ENCODE results near the gene CYP2C19. TPM values are rescaled to one million over a fixed set of nuclear protein-coding genes. Genes with fewer than 3 reads are reported as not detected.

The CYP2C19 gene
- total and polyA plus RNA-seq, 2 of the 4 experiments (the other 2 are of a cell fraction), result not detected

DNA sequence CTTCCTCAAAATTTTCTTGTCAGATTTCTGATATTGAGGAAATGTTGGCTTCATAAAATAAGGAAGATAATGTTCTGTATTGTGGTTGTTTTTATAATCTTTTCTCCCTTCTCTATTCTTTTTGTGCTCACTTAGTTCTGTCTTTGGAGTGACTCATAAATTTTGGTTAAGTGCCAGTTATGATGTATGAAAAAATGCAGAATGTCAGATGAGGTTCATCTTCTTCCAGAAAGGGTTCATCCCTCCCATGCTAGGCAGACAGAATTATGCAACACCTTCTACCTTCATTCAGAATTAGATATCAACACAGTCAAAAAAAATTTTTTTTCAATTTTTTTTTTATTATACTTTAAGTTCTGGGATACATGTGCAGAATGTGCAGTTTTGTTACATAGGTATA is 36.6 kb upstream of the CYP2C19 start:
- DNase-seq, result no peak
- BruUV-seq (replicated peaks), result no TSS peak
- H4K91ac ChIP-seq (ENCODE audit: insufficient read depth, low read depth, low read length), result no peak overlapping the region

More for the DNA sequence above, 36.6 kb upstream of the CYP2C19 start:
- H3K18ac ChIP-seq (ENCODE audit: low read depth, low read length), result no peak overlapping the region
- H3K4ac ChIP-seq (ENCODE audit: low read depth, low read length), result no peak overlapping the region
- H3K14ac ChIP-seq (replicated peaks; ENCODE audit: low read depth, low read length), result no peak overlapping the region
- H3K4me2 ChIP-seq (ENCODE audit: low read depth, low read length), result no peak overlapping the region
- H3K27ac ChIP-seq (ENCODE audit: insufficient read depth, low read length), result no peak overlapping the region
- H3K79me1 ChIP-seq (ENCODE audit: low read depth in 1 of 2, low read length in 2 of 2), result no peaks in the 10 kb centered on the region
- in situ Hi-C loops (cut with MboI; ENCODE audit: low sequenced_read_pairs) (no loop called here), dilution Hi-C loops (cut with HindIII; ENCODE audit: low sequenced_read_pairs, unreplicated experiment) (no loop called here), intact Hi-C loops (cut with micrococcal nuclease) (no loop called here)
- no peak overlapping the region for H3K56ac ChIP-seq (ENCODE audit: extremely low read depth, insufficient read depth, low read length)
- no peak overlapping the region for H2AK5ac ChIP-seq (ENCODE audit: low read depth, low read length)
- no peak overlapping the region for H2BK20ac ChIP-seq (ENCODE audit: low read depth, low read length)
- ChIA-PET POLR2A (ENCODE audit: unreplicated experiment) (no interaction called here), CTCF (no interaction called here)
- H2AK9ac ChIP-seq (replicated peaks; ENCODE audit: low read depth, low read length, poor library complexity), result no peak overlapping the region
- H2BK5ac ChIP-seq (ENCODE audit: low read depth, low read length, poor library complexity, severe bottlenecking), result no peak overlapping the region
- no peaks in the 10 kb centered on the region for H3K27me3 ChIP-seq (ENCODE audit: control insufficient read depth, insufficient read depth, low read length)
- TF ChIP-seq NFE2L2 (IDR thresholded peaks at IDR 0.05; ENCODE audit: low read depth, low read length) (no peak), CHD1 (IDR thresholded peaks at IDR 0.05; ENCODE audit: low read depth, low read length) (no peak), MAZ (IDR thresholded peaks at IDR 0.05; ENCODE audit: borderline replicate concordance, low read depth, low read length) (no peak)
- TF ChIP-seq, protein P1, sequence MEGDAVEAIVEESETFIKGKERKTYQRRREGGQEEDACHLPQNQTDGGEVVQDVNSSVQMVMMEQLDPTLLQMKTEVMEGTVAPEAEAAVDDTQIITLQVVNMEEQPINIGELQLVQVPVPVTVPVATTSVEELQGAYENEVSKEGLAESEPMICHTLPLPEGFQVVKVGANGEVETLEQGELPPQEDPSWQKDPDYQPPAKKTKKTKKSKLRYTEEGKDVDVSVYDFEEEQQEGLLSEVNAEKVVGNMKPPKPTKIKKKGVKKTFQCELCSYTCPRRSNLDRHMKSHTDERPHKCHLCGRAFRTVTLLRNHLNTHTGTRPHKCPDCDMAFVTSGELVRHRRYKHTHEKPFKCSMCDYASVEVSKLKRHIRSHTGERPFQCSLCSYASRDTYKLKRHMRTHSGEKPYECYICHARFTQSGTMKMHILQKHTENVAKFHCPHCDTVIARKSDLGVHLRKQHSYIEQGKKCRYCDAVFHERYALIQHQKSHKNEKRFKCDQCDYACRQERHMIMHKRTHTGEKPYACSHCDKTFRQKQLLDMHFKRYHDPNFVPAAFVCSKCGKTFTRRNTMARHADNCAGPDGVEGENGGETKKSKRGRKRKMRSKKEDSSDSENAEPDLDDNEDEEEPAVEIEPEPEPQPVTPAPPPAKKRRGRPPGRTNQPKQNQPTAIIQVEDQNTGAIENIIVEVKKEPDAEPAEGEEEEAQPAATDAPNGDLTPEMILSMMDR (conservative IDR thresholded peaks at IDR 0.05; ENCODE audit: low read depth, low read length), result no peak
- H3K23ac ChIP-seq (ENCODE audit: low read depth, low read length), result no peak overlapping the region
- no peak overlapping the region for H3K9ac ChIP-seq (ENCODE audit: low read depth, low read length)
- H4K5ac ChIP-seq (ENCODE audit: low read depth, low read length), result no peak overlapping the region
- no peaks in the 10 kb centered on the region for H3K36me3 ChIP-seq (ENCODE audit: control insufficient read depth, insufficient read depth, low read length)
- no peaks in the 10 kb centered on the region for H4K20me1 ChIP-seq (ENCODE audit: insufficient read depth, low read length)
- H3K4me3 ChIP-seq (ENCODE audit: insufficient read depth, low read depth, low read length), result no peak overlapping the region
- no peak overlapping the region for H2AFZ ChIP-seq (replicated peaks; ENCODE audit: low read length, poor library complexity)
- ATAC-seq (ENCODE audit: low read depth), result no peak
- no peak overlapping the region for H4K8ac ChIP-seq (ENCODE audit: low read depth in 2 of 2, low read length in 2 of 2)
- H3K9me1 ChIP-seq (ENCODE audit: insufficient read depth, low read length), result no peaks in the 10 kb centered on the region
- H3K9me3 ChIP-seq (ENCODE audit: control insufficient read depth, insufficient read depth, low read length), result no peaks in the 10 kb centered on the region
- H2BK15ac ChIP-seq (ENCODE audit: low read depth, low read length), result no peak overlapping the region
- H2BK120ac ChIP-seq (ENCODE audit: low read depth, low read length), result no peak overlapping the region
- H3K4me1 ChIP-seq (ENCODE audit: control insufficient read depth, insufficient read depth, low read length), result no peaks in the 10 kb centered on the region

All from IMR-90 (cell line).